SK-N-SH treated with all-trans-retinoic acid at 6 μM for 48 hours (cell line): Measurements from ENCODE around the gene FOXG1.

Experiments used
- ATAC-seq: fragments of 200-7000 bp; cut with Tn5 transposase; 3 replicates; pipeline ENCODE4 v1.9.1; 2020; ENCODE audit warnings: mild to moderate bottlenecking, moderate library complexity
- ARNTL ChIP-seq: fragments of 450-650 bp; formaldehyde crosslinking; IDR thresholded peaks from 2 replicates; pipeline ENCODE4 v1.5.0; 2020; ENCODE audit warnings: low read depth, mild to moderate bottlenecking, moderate library complexity, borderline replicate concordance
- BACH2 ChIP-seq: fragments of 250-450 bp; sonication (Bioruptor Pico); IDR thresholded peaks from 2 replicates; pipeline ENCODE4 v1.9.0; 2021; ENCODE audit warnings: mild to moderate bottlenecking, borderline replicate concordance
- CREB5 ChIP-seq: fragments of 250-450 bp; sonication (Bioruptor Pico); IDR thresholded peaks from 2 replicates; pipeline ENCODE4 v1.5.1; 2020; ENCODE audit warnings: low read depth, mild to moderate bottlenecking, moderate library complexity
- CSDC2 ChIP-seq: fragments of 250-450 bp; sonication (Bioruptor Pico); IDR thresholded peaks from 2 replicates; pipeline ENCODE4 v1.5.0; 2020; ENCODE audit warnings: mild to moderate bottlenecking, moderate library complexity
- CSRNP3 ChIP-seq: fragments of 250-450 bp; sonication (Bioruptor Pico); IDR thresholded peaks from 2 replicates; pipeline ENCODE4 v1.5.1; 2021; ENCODE audit warnings: mild to moderate bottlenecking, moderate library complexity
- ESRRG ChIP-seq: fragments of 250-450 bp; sonication (Bioruptor Pico); IDR thresholded peaks from 2 replicates; pipeline ENCODE4 v1.6.1; 2021; ENCODE audit warnings: mild to moderate bottlenecking
- ISL1 ChIP-seq: fragments of 250-450 bp; sonication (Bioruptor Pico); IDR thresholded peaks from 2 replicates; pipeline ENCODE4 v2.1.2; 2022; ENCODE audit warnings: mild to moderate bottlenecking, moderate library complexity
- OSR1 ChIP-seq: fragments of 250-450 bp; sonication (Bioruptor Pico); IDR thresholded peaks from 2 replicates; pipeline ENCODE4 v1.8.0; 2022; ENCODE audit warnings: moderate library complexity, mild to moderate bottlenecking, inconsistent platforms
- POU6F1 ChIP-seq: fragments of 250-450 bp; sonication (Bioruptor Pico); IDR thresholded peaks from 2 replicates; pipeline ENCODE4 v1.8.0; 2021; ENCODE audit warnings: low read depth, mild to moderate bottlenecking, moderate library complexity, borderline replicate concordance
- SNAI2 ChIP-seq: fragments of 250-450 bp; sonication (Bioruptor Pico); IDR thresholded peaks from 2 replicates; pipeline ENCODE4 v1.5.0; 2020; ENCODE audit warnings: mild to moderate bottlenecking, moderate library complexity
- TCF4 ChIP-seq: fragments of 250-450 bp; sonication (Bioruptor Pico); IDR thresholded peaks from 2 replicates; pipeline ENCODE4 v1.8.0; 2021; ENCODE audit warnings: mild to moderate bottlenecking, moderate library complexity, borderline replicate concordance
- TSHZ2 ChIP-seq: fragments of 250-450 bp; sonication (Bioruptor Pico); IDR thresholded peaks from 2 replicates; pipeline ENCODE4 v1.5.0; 2020; ENCODE audit warnings: mild to moderate bottlenecking, moderate library complexity
- ZC3H10 ChIP-seq: fragments of 250-450 bp; sonication (Bioruptor Pico); IDR thresholded peaks from 2 replicates; pipeline ENCODE4 v1.5.1; 2021; ENCODE audit warnings: mild to moderate bottlenecking, moderate library complexity
- ZFP3 ChIP-seq: fragments of 250-450 bp; sonication (Bioruptor Pico); IDR thresholded peaks from 2 replicates; pipeline ENCODE4 v1.5.0; 2020; ENCODE audit warnings: mild to moderate bottlenecking, moderate library complexity
- ZFP30 ChIP-seq: fragments of 450-650 bp; formaldehyde crosslinking; IDR thresholded peaks from 2 replicates; pipeline ENCODE4 v1.5.0; 2022; ENCODE audit warnings: mild to moderate bottlenecking, moderate library complexity
- ZNF565 ChIP-seq: fragments of 450-650 bp; formaldehyde crosslinking; conservative IDR thresholded peaks from 2 replicates; pipeline ENCODE4 v1.5.0; 2020; ENCODE audit warnings: low read depth, mild to moderate bottlenecking, moderate library complexity
- ZNF70 ChIP-seq: fragments of 450-650 bp; formaldehyde crosslinking; IDR thresholded peaks from 2 replicates; pipeline ENCODE4 v1.5.0; 2020; ENCODE audit warnings: mild to moderate bottlenecking, moderate library complexity
- ZNF8 ChIP-seq: fragments of 450-650 bp; formaldehyde crosslinking; IDR thresholded peaks from 2 replicates; pipeline ENCODE4 v1.5.0; 2020; ENCODE audit warnings: mild to moderate bottlenecking, moderate library complexity

Gene FOXG1

GRCh38 chr14:28766469-28766955 is at the start of gene FOXG1:
TSS of gene FOXG1 (plus strand) at chr14:28766787. CDS start at chr14:28767280, 493 bp downstream.
- no peak for ATAC-seq

GRCh38 chr14:28719130-28719529 is 47.5 kb upstream of the FOXG1 start:
- ATAC-seq, result no peak
- TF ChIP-seq ESRRG (no peak), POU6F1 (CRISPR knock-in tag) (no peak), ZC3H10 (CRISPR knock-in tag) (no peak), CSRNP3 (no peak), TCF4 (no peak), ZFP30 (CRISPR knock-in tag) (no peak), CSDC2 (CRISPR knock-in tag) (no peak)

More at GRCh38 chr14:28766469-28766955, at the start of gene FOXG1:
- no peak for TF ChIP-seq ZFP30 (CRISPR knock-in tag)
- TF ChIP-seq ESRRG, result no peak
- no peak for TF ChIP-seq ZNF565 (CRISPR knock-in tag)
- no peak for TF ChIP-seq ARNTL
- TF ChIP-seq SNAI2 (CRISPR knock-in tag), result no peak
- no peak for TF ChIP-seq ZFP3
- TF ChIP-seq ZNF8 (CRISPR knock-in tag), result no peak
- no peak for TF ChIP-seq CREB5 (CRISPR knock-in tag)
- TF ChIP-seq ISL1 (CRISPR knock-in tag), result no peak
- no peak for TF ChIP-seq BACH2 (CRISPR knock-in tag)
- TF ChIP-seq CSDC2 (CRISPR knock-in tag), result no peak
- no peak for TF ChIP-seq CSRNP3
- no peak for TF ChIP-seq ZNF70 (CRISPR knock-in tag)
- TF ChIP-seq, all 23 proteins: peak for 0

GRCh38 chr14:28731358-28731757 is 35.2 kb upstream of the FOXG1 start:
- ATAC-seq, result no peak
- TF ChIP-seq ESRRG, result no peak
- no peak for TF ChIP-seq ARNTL
- TF ChIP-seq ISL1 (CRISPR knock-in tag), result no peak
- no peak for TF ChIP-seq ZC3H10 (CRISPR knock-in tag)
- TF ChIP-seq ZFP3, result no peak
- TF ChIP-seq POU6F1 (CRISPR knock-in tag), result no peak

- TF ChIP-seq OSR1, result no peak
- no peak for TF ChIP-seq ESRRG
- no peak for TF ChIP-seq SNAI2 (CRISPR knock-in tag)
- TF ChIP-seq ZC3H10 (CRISPR knock-in tag), result no peak
- TF ChIP-seq CREB5 (CRISPR knock-in tag), result no peak
- no peak for TF ChIP-seq CSRNP3
- TF ChIP-seq CSDC2 (CRISPR knock-in tag), result no peak
- no peak for TF ChIP-seq ZNF565 (CRISPR knock-in tag)
- TF ChIP-seq TSHZ2 (CRISPR knock-in tag), result no peak
- TF ChIP-seq ARNTL, result no peak
- no peak for ATAC-seq
Observed at GRCh38 chr14:28742171-28742846, 24.3 kb upstream of the FOXG1 start.
